HG03342 (cell line): ENCODE results near the gene RAG2.
"Not testable (repeated sequence)": the region's sequence is repeated elsewhere in the genome, so short reads cannot be mapped to it uniquely, and the experiment has no call there.

Experiments used
- ATAC-seq: cut with Tn5 transposase; IDR thresholded peaks from one replicate; pipeline ENCODE4 v1.9.1; 2021; ENCODE audit warnings: mild to moderate bottlenecking, moderate library complexity; ENCODE audit not compliant: unreplicated experiment

RAG2 gene

DNA sequence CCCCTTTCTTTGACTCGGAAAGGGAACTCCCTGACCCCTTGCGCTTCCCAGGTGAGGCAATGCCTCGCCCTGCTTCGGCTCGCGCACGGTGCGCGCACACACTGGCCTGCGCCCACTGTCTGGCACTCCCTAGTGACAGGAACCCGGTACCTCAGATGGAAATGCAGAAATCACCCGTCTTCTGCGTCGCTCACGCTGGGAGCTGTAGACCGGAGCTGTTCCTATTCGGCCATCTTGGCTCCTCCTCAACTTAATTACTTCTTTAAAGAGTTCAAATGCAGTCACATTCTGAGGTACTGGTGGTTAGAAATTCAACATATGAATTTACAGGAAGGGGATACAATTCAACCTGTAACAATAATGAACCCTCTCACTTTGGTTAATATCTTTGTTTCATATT lies 40.6 kb downstream of the RAG2 start:
- not testable (repeated sequence) for ATAC-seq

DNA sequence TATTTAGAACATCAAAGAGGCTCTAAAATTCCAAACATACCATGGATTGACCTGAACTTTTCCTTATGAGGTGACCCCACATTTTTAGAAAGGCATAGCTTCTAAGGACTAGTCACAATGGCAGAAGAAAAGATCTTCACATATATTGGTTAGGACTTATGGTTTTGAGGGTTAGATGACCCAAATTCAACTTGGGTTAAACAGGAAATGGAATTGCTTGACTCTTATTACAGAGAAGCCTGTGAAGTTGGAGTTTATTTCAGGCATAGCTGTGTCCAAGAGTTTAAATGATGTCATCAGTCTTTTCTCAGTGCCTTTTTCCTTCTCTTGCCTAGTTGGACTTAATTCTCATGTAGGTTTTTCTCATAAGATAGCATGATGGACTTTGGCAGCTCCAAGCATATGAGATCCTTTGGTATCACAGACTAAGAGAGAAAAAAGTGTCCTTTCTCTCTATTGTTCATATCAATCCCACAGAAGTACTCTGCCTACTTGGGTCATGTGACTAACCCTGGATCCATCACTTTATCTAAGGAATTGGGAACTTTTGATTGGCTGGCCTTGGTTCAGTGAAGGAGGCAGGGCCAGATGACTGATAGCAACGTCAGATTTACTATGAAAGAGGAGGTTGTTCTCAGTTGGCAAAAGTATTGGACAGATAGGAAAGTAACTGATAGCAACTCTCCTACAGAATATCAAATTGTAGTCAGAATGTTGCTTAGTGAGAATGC lies 47.5 kb downstream of the RAG2 start:
- no peak for ATAC-seq
